Breast epithelium (tissue), 4 donors: Measurements from ENCODE around the gene GYPB. TPM values are rescaled to one million over a fixed set of nuclear protein-coding genes. Genes with fewer than 3 reads are reported as not detected.
"Not testable (repeated sequence)": the region's sequence is repeated elsewhere in the genome, so short reads cannot be mapped to it uniquely, and the experiment has no call there.

ENCODE experiments used
- DNase-seq, 2 donors: peaks; one replicate each; pipeline ENCODE4 v3.0.0-alpha.2; 2019; ENCODE audit warnings: low spot score in 2 of 2
- H3K27ac ChIP-seq, 2 donors: fragments of 200-600 bp; sonication (generic) in 1 of 2; one replicate each; pipeline ENCODE4 v1.5.1; 2016 to 2019; ENCODE audit warnings: mild to moderate bottlenecking in 1 of 2
- H3K27me3 ChIP-seq, 2 donors: fragments of 200-600 bp; sonication (generic) in 1 of 2; one replicate each; pipeline versions ENCODE4 v1.5.1 to v1.6.0; 2017 to 2019; ENCODE audit warnings: control low read depth in 1 of 2, mild to moderate bottlenecking in 1 of 2
- H3K36me3 ChIP-seq: fragments of 200-600 bp; one replicate; pipeline ENCODE4 v1.5.1; 2019
- H3K4me1 ChIP-seq, 2 donors: fragments of 200-600 bp; sonication (generic); one replicate each; pipeline ENCODE4 v1.5.1; 2016 to 2019; ENCODE audit warnings: control low read depth in 1 of 2
- H3K4me3 ChIP-seq, 3 donors: fragments of 200-600 bp; sonication (generic); 1 replicate in 2 of 3; 2 replicates in 1 of 3; pipeline ENCODE4 v1.5.1; 2016 to 2019; ENCODE audit warnings: mild to moderate bottlenecking in 3 of 3, moderate library complexity in 2 of 3
- H3K9me3 ChIP-seq, 2 donors: fragments of 200-600 bp; sonication (generic) in 1 of 2; one replicate each; pipeline ENCODE4 v1.5.1; 2016 to 2019; ENCODE audit warnings: control low read depth in 1 of 2
- POLR2A ChIP-seq: fragments of 450-650 bp; IDR thresholded peaks from one replicate; pipeline ENCODE4 v1.6.1; 2016; ENCODE audit warnings: antibody characterized with exemption, mild to moderate bottlenecking, moderate library complexity
- POLR2AphosphoS5 ChIP-seq, 3 donors: sonication (generic); formaldehyde crosslinking; IDR thresholded peaks; one replicate each; pipeline ENCODE4 v1.6.1; 2017; ENCODE audit warnings: antibody characterized with exemption in 3 of 3
- intact Hi-C: fragments of 100-400 bp; cut with DNase I; formaldehyde crosslinking; loops from one replicate; pipeline ENCODE4 v1.15.1; 2023; ENCODE audit warnings: low total_unique reads
- total RNA-seq, 3 donors: library from RNA; depleted of rRNA; stranded (reverse); fragments of >200 nt; gene quantifications; one replicate each; pipeline ENCODE4 v1.1.0, GENCODE V29; 2016
- TF ChIP-seq, protein P1 (sequence below), 3 donors: fragments of 450-650 bp; IDR thresholded peaks; one replicate each; pipeline ENCODE4 v1.5.1; 2016 to 2017; ENCODE audit warnings: antibody characterized with exemption in 3 of 3, mild to moderate bottlenecking in 3 of 3, moderate library complexity in 3 of 3

GYPB gene
- total RNA-seq, result not detected

DNA sequence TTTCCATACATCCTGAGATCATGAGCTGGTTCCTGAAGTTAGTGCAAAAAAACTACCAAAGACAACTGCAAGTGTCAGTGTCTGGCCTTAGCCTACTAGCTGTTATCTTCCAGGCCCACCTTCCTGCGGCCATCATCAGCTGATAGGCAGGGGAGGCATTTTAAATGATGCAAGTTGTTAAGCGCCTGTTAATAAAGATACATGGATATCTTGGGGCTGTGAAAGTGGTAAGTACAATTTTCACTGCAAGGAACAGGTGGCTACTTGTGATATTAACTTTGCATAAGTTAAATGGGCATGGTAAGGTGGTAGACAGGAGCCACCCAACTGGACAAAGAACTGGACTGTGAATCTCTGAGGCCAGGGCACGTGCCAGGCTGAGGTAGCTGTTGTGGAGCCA lies at the start of gene GYPB:
TSS of gene GYPB (minus strand) at position 104 of the 400 bp plus-strand sequence. CDS start at position 11, 93 bp downstream.
- H3K4me3 ChIP-seq, DNase-seq, H3K27ac ChIP-seq, H3K27me3 ChIP-seq, intact Hi-C loops, H3K4me1 ChIP-seq, H3K9me3 ChIP-seq, H3K36me3 ChIP-seq: not testable (repeated sequence)

DNA sequence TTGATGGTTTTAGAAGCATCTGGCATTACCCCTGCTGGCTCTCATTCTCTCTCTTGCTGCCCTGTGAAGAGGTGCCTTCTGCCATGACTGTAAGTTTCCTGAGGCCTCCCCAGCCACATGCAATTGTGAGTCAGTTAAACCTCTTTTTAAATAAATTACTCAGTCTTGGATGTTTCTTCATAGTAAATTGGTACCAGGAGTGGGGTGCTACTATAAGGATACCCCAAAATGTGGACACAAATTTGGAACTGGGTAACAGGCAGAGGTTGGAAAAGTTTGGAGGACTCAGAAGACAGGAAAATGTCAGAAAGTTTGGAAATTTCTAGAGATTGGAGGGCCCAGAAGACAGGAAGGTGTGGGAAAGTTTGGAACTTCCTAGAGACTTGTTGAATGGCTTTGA lies 42.4 kb upstream of the GYPB start:
- DNase-seq, H3K27ac ChIP-seq, H3K4me3 ChIP-seq, intact Hi-C loops, H3K4me1 ChIP-seq, H3K9me3 ChIP-seq, H3K27me3 ChIP-seq, H3K36me3 ChIP-seq: not testable (repeated sequence)

DNA sequence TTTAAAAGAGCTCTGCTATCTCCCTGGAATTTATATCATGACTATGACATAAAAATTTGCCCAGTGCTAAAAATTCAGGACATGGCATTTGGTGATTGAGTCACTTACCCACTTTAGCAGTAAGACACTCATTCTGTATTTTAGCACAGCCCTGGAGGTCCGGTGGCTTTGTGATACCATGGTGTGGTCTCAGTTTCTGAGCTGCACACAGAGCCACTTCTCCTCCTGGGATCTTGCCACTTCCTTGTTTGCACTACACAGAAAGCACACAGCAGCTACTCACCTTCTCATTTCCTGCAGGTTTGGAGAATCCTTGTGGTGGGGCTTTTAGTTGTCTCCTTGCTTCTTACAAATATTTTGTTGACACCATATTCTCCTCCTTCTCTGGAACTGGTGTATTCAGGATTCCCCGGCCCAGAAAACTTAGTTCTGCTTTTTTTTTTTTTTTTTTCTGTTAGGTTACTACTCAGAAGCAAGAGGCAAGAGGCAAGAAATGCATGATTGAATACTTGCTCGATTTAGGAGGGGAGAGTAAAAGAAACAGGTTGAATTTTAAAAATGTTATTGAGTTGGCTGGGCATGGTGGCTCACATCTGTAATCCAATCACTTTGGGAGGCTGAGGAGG lies 41.2 kb upstream of the GYPB start:
- H3K4me1 ChIP-seq, DNase-seq, intact Hi-C loops: not testable (repeated sequence)

DNA sequence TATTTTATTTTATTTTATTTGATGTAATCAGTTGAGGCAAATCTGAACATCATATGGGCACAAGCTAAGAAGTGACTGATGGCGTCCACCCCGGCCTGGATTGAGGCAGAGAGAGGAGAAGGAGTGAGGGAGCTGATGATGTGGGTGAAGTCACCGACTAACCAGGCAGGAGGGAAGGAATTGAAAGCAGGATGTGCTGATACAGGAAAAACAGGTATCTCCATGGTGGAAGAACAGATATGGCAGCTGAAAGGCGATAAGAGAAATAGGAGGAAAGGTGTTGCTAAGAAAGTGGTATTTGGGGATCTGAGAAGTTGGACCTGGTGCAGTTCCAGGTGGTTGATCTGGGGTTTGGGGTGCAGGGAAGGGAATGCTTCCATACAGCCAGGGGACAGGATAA lies 37.6 kb upstream of the GYPB start:
- no peak overlapping the region for H3K27ac ChIP-seq
- H3K9me3 ChIP-seq, result peaks cover 5 to 6% of the 10 kb centered on the region in 2 donors
- no peaks in the 10 kb centered on the region for H3K27me3 ChIP-seq
- no peak overlapping the region for H3K4me3 ChIP-seq
- H3K4me1 ChIP-seq, result no peaks in the 10 kb centered on the region
- intact Hi-C loops, result no loop called here
- TF ChIP-seq POLR2AphosphoS5 (IDR thresholded peaks at IDR 0.05) (no peak), POLR2A (no peak)
- TF ChIP-seq, protein P1, sequence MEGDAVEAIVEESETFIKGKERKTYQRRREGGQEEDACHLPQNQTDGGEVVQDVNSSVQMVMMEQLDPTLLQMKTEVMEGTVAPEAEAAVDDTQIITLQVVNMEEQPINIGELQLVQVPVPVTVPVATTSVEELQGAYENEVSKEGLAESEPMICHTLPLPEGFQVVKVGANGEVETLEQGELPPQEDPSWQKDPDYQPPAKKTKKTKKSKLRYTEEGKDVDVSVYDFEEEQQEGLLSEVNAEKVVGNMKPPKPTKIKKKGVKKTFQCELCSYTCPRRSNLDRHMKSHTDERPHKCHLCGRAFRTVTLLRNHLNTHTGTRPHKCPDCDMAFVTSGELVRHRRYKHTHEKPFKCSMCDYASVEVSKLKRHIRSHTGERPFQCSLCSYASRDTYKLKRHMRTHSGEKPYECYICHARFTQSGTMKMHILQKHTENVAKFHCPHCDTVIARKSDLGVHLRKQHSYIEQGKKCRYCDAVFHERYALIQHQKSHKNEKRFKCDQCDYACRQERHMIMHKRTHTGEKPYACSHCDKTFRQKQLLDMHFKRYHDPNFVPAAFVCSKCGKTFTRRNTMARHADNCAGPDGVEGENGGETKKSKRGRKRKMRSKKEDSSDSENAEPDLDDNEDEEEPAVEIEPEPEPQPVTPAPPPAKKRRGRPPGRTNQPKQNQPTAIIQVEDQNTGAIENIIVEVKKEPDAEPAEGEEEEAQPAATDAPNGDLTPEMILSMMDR (IDR thresholded peaks at IDR 0.05), result no peak
- no peaks in the 10 kb centered on the region for H3K36me3 ChIP-seq
- DNase-seq, result no peak

More for the DNA sequence above, 41.2 kb upstream of the GYPB start:
- H3K9me3 ChIP-seq, H3K36me3 ChIP-seq, H3K27ac ChIP-seq, H3K4me3 ChIP-seq, H3K27me3 ChIP-seq: not testable (repeated sequence)

DNA sequence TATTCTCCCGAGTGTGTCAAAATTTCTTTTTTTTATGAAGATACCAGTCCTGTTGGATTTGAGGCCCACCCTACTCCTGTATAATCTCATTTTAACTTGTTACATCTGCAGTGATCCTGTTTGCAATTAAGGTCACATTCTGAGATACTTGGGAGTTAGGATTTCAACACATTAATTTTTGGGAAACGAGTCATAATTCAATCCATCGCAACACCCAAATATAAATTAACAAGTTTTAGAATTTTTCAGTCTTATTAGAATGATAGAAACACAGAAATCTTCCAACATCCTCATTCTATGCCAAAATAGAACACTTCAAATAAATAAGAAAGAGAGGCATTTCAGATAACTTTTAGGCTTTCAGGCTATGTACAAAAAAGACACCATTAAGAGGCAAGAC lies 36.2 kb upstream of the GYPB start:
- H3K4me3 ChIP-seq, H3K4me1 ChIP-seq, H3K27ac ChIP-seq, H3K9me3 ChIP-seq, H3K36me3 ChIP-seq, intact Hi-C loops, H3K27me3 ChIP-seq, DNase-seq: not testable (repeated sequence)

DNA sequence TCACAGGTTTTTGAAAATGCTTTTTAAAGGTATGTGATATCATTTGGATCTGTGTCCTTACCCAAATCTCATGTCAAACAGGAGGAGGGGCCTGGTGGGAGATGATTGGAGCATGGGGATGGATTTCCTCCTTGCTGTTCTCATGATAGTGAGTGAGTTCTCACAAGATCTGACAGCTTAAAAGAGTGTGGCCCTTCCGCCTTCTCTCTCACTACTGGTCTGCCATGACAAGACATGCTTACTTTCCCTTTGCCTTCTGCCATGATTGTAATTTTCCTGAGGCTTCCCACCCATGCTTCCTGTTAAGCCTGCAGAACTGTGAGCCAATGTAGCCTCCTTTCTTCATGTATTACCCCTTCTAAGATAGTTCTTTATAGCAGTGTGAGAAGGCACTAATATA lies 32.3 kb upstream of the GYPB start:
- intact Hi-C loops, H3K4me1 ChIP-seq, H3K4me3 ChIP-seq, H3K27me3 ChIP-seq, H3K9me3 ChIP-seq, H3K36me3 ChIP-seq, H3K27ac ChIP-seq, DNase-seq: not testable (repeated sequence)

DNA sequence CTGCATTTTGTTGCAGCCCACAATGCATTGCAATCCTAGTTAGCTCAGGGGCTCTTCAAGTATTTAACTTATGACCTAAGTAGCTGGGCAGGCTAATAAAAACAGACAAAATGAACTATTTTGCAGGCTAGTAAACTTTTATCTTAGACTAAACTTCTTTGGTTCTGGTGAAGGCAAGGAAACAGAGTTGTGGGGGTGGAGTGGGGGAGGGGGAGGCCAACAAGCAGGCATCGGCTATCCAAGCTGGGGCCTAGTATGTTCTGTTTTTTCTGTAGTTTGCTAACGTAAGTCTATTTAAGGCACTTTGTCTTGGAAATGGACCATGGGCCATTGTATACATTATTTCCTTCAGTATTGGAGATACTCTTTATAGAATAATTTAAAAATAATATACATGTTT lies 31.5 kb upstream of the GYPB start:
- H3K4me1 ChIP-seq, H3K27ac ChIP-seq, H3K4me3 ChIP-seq, H3K27me3 ChIP-seq, H3K36me3 ChIP-seq, intact Hi-C loops, DNase-seq, H3K9me3 ChIP-seq: not testable (repeated sequence)

DNA sequence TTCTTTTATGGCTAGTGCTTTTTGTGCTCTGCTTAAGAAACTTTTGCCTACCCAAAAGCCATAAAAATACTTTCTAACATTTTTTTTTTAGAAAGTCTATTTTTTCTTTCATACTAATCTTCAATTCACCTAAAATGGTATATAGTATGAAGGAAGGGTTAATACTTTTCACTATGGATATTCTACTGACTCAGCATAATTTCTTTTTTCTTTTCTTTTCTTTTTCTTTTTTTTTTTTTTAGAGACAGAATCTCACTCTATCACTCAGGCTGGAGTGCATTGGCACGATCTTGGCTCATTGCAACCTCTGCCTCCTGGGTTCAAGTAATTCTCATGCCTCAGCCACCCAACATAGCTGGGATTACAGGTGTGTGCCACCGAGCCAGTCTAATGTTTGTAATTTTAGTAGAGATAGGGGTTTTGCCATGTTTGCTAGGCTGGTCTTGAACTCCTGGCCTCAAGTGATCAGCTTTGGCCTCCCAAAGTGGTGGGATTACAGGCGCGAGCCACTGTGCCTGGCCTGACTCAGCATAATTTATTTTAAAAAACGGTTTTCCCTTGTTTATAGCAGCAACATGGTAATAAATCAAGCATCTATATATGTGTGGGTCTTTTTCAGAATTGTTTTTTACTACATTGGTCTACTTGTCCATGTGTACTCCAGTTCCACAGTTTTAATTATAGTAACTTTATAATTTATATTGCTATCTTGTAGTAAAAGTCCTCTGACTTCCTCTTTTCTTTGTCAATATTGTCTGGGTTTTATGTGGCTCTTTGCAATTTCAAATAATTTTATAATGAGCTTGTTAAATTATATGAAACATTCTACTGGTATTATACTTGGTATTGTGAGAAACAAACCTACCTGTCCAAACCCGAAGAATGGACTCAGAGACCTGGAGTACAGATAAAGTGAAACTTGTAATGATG lies 30.6 kb upstream of the GYPB start:
- H3K4me3 ChIP-seq, H3K4me1 ChIP-seq, H3K9me3 ChIP-seq, DNase-seq, H3K27ac ChIP-seq, H3K27me3 ChIP-seq, H3K36me3 ChIP-seq, intact Hi-C loops: not testable (repeated sequence)

DNA sequence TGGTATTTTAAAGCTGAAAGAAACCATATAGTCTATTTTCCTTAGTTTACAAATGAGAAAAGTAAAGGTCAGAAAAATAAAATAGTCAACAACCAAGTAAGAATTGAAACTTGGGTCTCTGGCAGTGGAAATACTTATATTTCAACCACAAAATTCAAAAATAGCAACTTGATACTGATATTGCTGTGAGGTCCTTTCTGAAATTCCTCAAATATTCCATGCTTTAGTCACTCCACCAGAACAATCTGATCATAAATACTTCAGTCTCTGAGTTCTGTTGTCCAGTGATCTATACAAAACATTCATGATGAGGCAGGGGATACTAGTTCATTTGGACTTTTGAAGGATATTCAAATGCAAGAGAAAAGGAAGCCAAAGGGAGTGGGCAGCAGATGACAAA lies 25.8 kb upstream of the GYPB start:
- H3K27ac ChIP-seq, H3K4me3 ChIP-seq, H3K27me3 ChIP-seq, H3K9me3 ChIP-seq, intact Hi-C loops, H3K4me1 ChIP-seq, DNase-seq, H3K36me3 ChIP-seq: not testable (repeated sequence)

DNA sequence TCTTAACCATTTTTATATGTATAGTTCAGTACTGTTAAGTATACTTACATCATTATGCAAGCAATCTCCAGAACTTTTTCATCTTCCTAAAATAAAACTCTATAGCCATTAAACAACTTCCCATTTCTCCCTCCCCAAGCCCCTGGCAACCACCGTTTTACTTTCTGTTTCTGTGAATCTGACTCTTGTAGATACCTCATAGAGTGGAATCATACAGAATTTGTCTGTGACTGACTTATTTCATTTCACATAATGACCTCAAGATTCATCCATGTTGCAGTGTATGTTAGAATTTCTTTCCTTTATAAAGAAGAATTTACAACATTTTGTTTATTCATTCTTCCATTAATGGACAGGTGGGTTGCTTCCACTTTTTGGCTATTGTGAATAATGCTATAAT lies 13.4 kb upstream of the GYPB start:
- H3K27ac ChIP-seq, intact Hi-C loops, H3K9me3 ChIP-seq, DNase-seq, H3K27me3 ChIP-seq, H3K4me3 ChIP-seq, H3K36me3 ChIP-seq, H3K4me1 ChIP-seq: not testable (repeated sequence)

DNA sequence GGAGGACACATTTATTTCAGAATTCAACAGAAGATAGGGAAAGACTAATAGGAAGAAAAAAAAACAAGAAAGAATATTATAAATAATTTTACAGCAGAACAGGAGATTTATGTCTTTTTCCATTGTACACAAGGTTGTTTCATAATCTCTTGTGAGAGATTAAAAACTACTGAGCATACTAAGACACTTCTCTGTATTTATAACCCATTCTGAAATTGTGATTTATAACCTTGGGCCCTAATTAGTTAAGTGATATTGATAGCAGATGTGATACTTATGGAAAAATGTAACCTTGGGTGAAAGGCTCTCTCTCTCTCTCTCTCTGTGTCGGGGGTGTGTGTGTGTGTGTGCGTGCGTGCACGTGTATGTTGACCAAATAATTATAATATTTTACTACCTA lies 12.7 kb upstream of the GYPB start:
- H3K36me3 ChIP-seq, result not testable (repeated sequence)

DNA sequence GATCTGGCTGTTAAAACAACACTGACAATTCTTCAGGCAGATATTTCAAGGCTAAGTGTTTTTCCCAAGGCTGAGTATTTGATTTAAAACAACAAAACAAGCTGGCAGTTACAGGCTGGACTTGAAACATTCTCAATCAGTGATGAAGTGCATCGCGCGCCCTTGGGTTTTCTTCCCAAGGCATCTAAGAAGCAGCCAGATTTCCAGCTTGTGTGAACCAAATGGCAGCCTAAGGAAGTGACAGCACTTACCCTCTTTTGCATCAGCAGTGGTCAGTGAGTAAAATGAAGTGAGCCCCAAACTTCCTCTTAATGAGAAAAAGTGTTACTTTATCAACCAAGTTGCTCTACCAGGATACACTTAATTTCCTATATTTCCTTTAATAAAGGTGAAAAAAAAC lies 12.2 kb upstream of the GYPB start:
- H3K27ac ChIP-seq, H3K9me3 ChIP-seq, intact Hi-C loops, H3K4me3 ChIP-seq, H3K36me3 ChIP-seq, H3K27me3 ChIP-seq, DNase-seq, H3K4me1 ChIP-seq: not testable (repeated sequence)

More for the DNA sequence above, 12.7 kb upstream of the GYPB start:
- DNase-seq, H3K27ac ChIP-seq, H3K27me3 ChIP-seq, H3K4me1 ChIP-seq, H3K9me3 ChIP-seq, intact Hi-C loops, H3K4me3 ChIP-seq: not testable (repeated sequence)
